Measurements from ENCODE around the gene VSNL1. TPM values are rescaled to one million over a fixed set of nuclear protein-coding genes. Genes with fewer than 3 reads are reported as not detected.

VSNL1 gene
- total RNA-seq, 1 donor from 2014 or later: 94.4 TPM

- Histone ChIP-seq H3F3A (ENCODE audit: low read depth) (no peaks in the 10 kb centered on the region), H3K36me3 (no peaks in the 10 kb centered on the region), H3K4me2 (no peak overlapping the region), H3K27ac (no peak overlapping the region), H3K27me3 (no peaks in the 10 kb centered on the region), H3K79me2 (ENCODE audit: low read depth) (no peaks in the 10 kb centered on the region), H3K9ac (no peak overlapping the region), H4K20me1 (ENCODE audit: low read depth) (no peaks in the 10 kb centered on the region), H2AFZ (replicated peaks) (peak overlapping the region; percentile 26), H3K9me3 (ENCODE audit: low read depth) (no peaks in the 10 kb centered on the region), H3K4me1 (no peaks in the 10 kb centered on the region), H3K4me3 (no peak overlapping the region)
- H3K4me3 Mint-ChIP-seq: no peak overlapping the region
- no peaks in the 10 kb centered on the region for H3K4me1 Mint-ChIP-seq
- no peak for DNase-seq (ENCODE audit: low spot score)
- H3K27ac Mint-ChIP-seq: no peak overlapping the region
- H3K36me3 Mint-ChIP-seq: no peaks in the 10 kb centered on the region
- no peaks in the 10 kb centered on the region for H3K9me3 Mint-ChIP-seq
- TF ChIP-seq CTCF (IDR thresholded peaks at IDR 0.05): no peak
- TF ChIP-seq EZH2 (IDR thresholded peaks at IDR 0.05): no peak
- no peak for TF ChIP-seq EZH2phosphoT487 (IDR thresholded peaks at IDR 0.05)
- peaks cover 3% of the 10 kb centered on the region for H3K27me3 Mint-ChIP-seq (ENCODE audit: insufficient read depth, low read depth)
Observed at GRCh38 chr2:17506736-17507616, 33.5 kb upstream of the VSNL1 start.

- H3K36me3 Mint-ChIP-seq: no peaks in the 10 kb centered on the region
- H3K4me1 ChIP-seq: peaks cover 17% of the 10 kb centered on the region
Observed at GRCh38 chr2:17515652-17516051, 24.8 kb upstream of the VSNL1 start.

DNA sequence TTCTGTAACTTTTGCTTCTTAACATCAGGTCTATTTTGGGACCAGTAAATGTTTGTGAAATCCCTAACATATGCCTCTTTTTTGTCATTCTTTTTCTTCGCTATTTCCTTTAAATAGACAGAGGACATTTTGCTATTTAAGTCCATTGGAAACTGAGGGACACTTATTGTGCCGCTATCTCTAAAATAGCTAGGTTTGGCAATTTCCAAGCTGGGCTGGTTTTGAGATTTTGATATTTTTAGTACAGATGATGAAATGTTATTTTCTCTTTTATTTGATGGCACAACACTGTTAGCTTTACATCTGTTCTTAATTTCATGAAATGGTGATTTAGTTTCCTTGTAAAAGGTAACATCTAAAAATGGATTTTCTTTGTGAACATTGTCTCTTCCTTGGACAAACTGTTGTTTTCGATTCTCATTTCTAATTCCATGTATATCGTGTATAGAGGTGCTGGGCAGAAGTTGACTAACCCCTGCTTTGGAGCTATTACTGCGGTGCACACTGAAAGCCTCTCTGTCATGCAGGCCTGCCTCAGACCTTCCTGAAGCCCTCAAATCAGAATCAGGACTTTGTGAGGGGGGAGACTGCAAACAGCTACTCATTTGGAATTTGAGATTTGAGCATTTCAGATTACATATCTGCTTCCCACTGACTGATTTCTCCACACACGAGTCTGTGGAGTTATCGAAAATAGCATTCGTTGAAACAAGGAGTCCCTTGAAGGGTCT lies 22.9 kb upstream of the VSNL1 start:
- Histone ChIP-seq H4K20me1 (ENCODE audit: low read depth) (no peaks in the 10 kb centered on the region), H3K27me3 (no peaks in the 10 kb centered on the region), H3F3A (ENCODE audit: low read depth) (peaks cover 10% of the 10 kb centered on the region), H3K4me3 (peak overlapping the region; percentile 56), H3K9ac (peak overlapping the region; percentile 35), H3K4me1 (peaks cover 17% of the 10 kb centered on the region), H3K27ac (peak overlapping the region; percentile 75), H2AFZ (replicated peaks) (peak overlapping the region; percentile 99), H3K9me3 (ENCODE audit: low read depth) (no peaks in the 10 kb centered on the region), H3K36me3 (no peaks in the 10 kb centered on the region), H3K4me2 (peak overlapping the region; percentile 90), H3K79me2 (ENCODE audit: low read depth) (no peaks in the 10 kb centered on the region)
- DNase-seq (ENCODE audit: low spot score): no peak
- H3K27ac Mint-ChIP-seq: no peak overlapping the region
- TF ChIP-seq EZH2phosphoT487 (IDR thresholded peaks at IDR 0.05): no peak
- no peak for TF ChIP-seq EZH2 (IDR thresholded peaks at IDR 0.05)
- TF ChIP-seq CTCF (IDR thresholded peaks at IDR 0.05): no peak
- H3K36me3 Mint-ChIP-seq: no peaks in the 10 kb centered on the region
- peaks cover 9% of the 10 kb centered on the region for H3K4me1 Mint-ChIP-seq
- H3K4me3 Mint-ChIP-seq: peak overlapping the region; percentile 84
- H3K27me3 Mint-ChIP-seq (ENCODE audit: insufficient read depth, low read depth): no peaks in the 10 kb centered on the region
- no peaks in the 10 kb centered on the region for H3K9me3 Mint-ChIP-seq

More at GRCh38 chr2:17515652-17516051, 24.8 kb upstream of the VSNL1 start:
- no peak overlapping the region for H2AFZ ChIP-seq (replicated peaks)
- TF ChIP-seq CTCF (IDR thresholded peaks at IDR 0.05): no peak
- TF ChIP-seq EZH2phosphoT487 (IDR thresholded peaks at IDR 0.05): no peak
- no peak for TF ChIP-seq EZH2 (IDR thresholded peaks at IDR 0.05)
- Mint-ChIP-seq H3K9me3 (no peaks in the 10 kb centered on the region), H3K4me1 (peaks cover 9% of the 10 kb centered on the region), H3K27me3 (ENCODE audit: insufficient read depth, low read depth) (no peaks in the 10 kb centered on the region), H3K27ac (no peak overlapping the region), H3K4me3 (no peak overlapping the region)
- H3F3A ChIP-seq (ENCODE audit: low read depth): peaks cover 10% of the 10 kb centered on the region
- no peak overlapping the region for H3K27ac ChIP-seq
- no peaks in the 10 kb centered on the region for H3K27me3 ChIP-seq
- H3K4me2 ChIP-seq: no peak overlapping the region
- no peaks in the 10 kb centered on the region for H3K79me2 ChIP-seq (ENCODE audit: low read depth)
- no peaks in the 10 kb centered on the region for H4K20me1 ChIP-seq (ENCODE audit: low read depth)
- no peak overlapping the region for H3K9ac ChIP-seq
- no peaks in the 10 kb centered on the region for H3K36me3 ChIP-seq
- DNase-seq (ENCODE audit: low spot score): no peak
- no peaks in the 10 kb centered on the region for H3K9me3 ChIP-seq (ENCODE audit: low read depth)
- H3K4me3 ChIP-seq: no peak overlapping the region
